CD4-positive, alpha-beta memory T cell (primary cell): Measurements from ENCODE around the gene ZNF747. TPM values are rescaled to one million over a fixed set of nuclear protein-coding genes. Genes with fewer than 3 reads are reported as not detected.
A peak's percentile ranks its signal among the peaks of the same experiment; 100 is the strongest.

Source experiments
- CTCF ChIA-PET: fragments of 350-600 bp; sonication (Branson Sonifier 250); formaldehyde crosslinking; loops from one replicate; lab custom pipeline; 2021; ENCODE audit warnings: inconsistent platforms; ENCODE audit not compliant: partially characterized antibody; lab: Charles Lee
- POLR2A ChIA-PET: fragments of 350-600 bp; sonication (Branson Sonifier 250); formaldehyde crosslinking; loops from one replicate; lab custom pipeline; 2021; ENCODE audit not compliant: partially characterized antibody; lab: Charles Lee
- DNase-seq, 5 donors: peaks; one replicate each; pipeline versions ENCODE4 v3.0.0 to v3.0.0-alpha.2; 2020 to 2022; ENCODE audit warnings: mixed read lengths in 1 of 5
- H3K27ac ChIP-seq: one replicate; pipeline ENCODE4 v1.7.0; 2013; ENCODE audit warnings: low read depth, low read length
- H3K27me3 ChIP-seq: 2 replicates; pipeline ENCODE4 v1.7.0; 2013; ENCODE audit warnings: mild to moderate bottlenecking, low read length, moderate library complexity; ENCODE audit not compliant: insufficient read depth
- H3K36me3 ChIP-seq: 2 replicates; pipeline ENCODE4 v1.7.0; 2013; ENCODE audit warnings: mild to moderate bottlenecking, low read length, moderate library complexity; ENCODE audit not compliant: insufficient read depth
- H3K4me1 ChIP-seq: 2 replicates; pipeline ENCODE4 v1.7.0; 2013; ENCODE audit warnings: mild to moderate bottlenecking, low read length, moderate library complexity; ENCODE audit not compliant: insufficient read depth
- H3K4me3 ChIP-seq, 2 donors: one replicate each; pipeline ENCODE4 v1.7.0; 2013; ENCODE audit warnings: low read length in 2 of 2, mild to moderate bottlenecking in 1 of 2
- H3K9me3 ChIP-seq, 2 donors: one replicate each; pipeline ENCODE4 v1.7.0; 2013; ENCODE audit warnings: low read length in 2 of 2, control low read depth in 1 of 2; ENCODE audit not compliant: control insufficient read depth in 1 of 2
- H3K27ac Mint-ChIP-seq, 7 donors: one replicate each; pipeline ENCODE4 v1.8.0; 2020 to 2021; ENCODE audit warnings: mixed read lengths in 7 of 7, mild to moderate bottlenecking in 6 of 7, inconsistent platforms in 3 of 7, moderate library complexity in 3 of 7
- H3K27me3 Mint-ChIP-seq, 2 donors: one replicate each; pipeline ENCODE4 v1.8.0; 2020 to 2021; ENCODE audit warnings: mixed read lengths in 2 of 2
- H3K36me3 Mint-ChIP-seq, 2 donors: one replicate each; pipeline ENCODE4 v1.8.0; 2020 to 2021; ENCODE audit warnings: mixed read lengths in 2 of 2, inconsistent platforms in 1 of 2, mild to moderate bottlenecking in 1 of 2
- H3K4me1 Mint-ChIP-seq, 4 donors: one replicate each; pipeline ENCODE4 v1.8.0; 2020 to 2021; ENCODE audit warnings: mixed read lengths in 4 of 4, mild to moderate bottlenecking in 1 of 4
- H3K4me3 Mint-ChIP-seq, 8 donors: one replicate each; pipeline ENCODE4 v1.8.0; 2020 to 2021; ENCODE audit warnings: mixed read lengths in 8 of 8, mild to moderate bottlenecking in 7 of 8, moderate library complexity in 6 of 8, inconsistent platforms in 3 of 8
- H3K9me3 Mint-ChIP-seq, 8 donors: one replicate each; pipeline ENCODE4 v1.8.0; 2020 to 2021; ENCODE audit warnings: mixed read lengths in 8 of 8, mild to moderate bottlenecking in 5 of 8, inconsistent platforms in 3 of 8, moderate library complexity in 1 of 8
- intact Hi-C: fragments of 100-400 bp; cut with micrococcal nuclease; formaldehyde crosslinking; loops from one replicate; pipeline ENCODE4 v1.15.1; 2023
- polyA plus RNA-seq, 2 donors: library from polyadenylated mRNA; unstranded; fragments of 300-500 nt; fragmentation: Illumina TruSeq; gene quantifications; one replicate each; pipeline ENCODE4 v1.2.3, GENCODE V29; 2021
- total RNA-seq, 2 experiments: library from RNA; stranded (reverse); gene quantifications; one replicate each; pipeline ENCODE4 v1.2.3, GENCODE V29; 2021

ZNF747 gene
- total and polyA plus RNA-seq, 4 experiments from 2014 or later, result 7.8 to 17.8 (median 12.2) TPM

GRCh38 chr16:30521476-30521872, 13.2 kb downstream of the ZNF747 start:
- H3K27me3 Mint-ChIP-seq, result no peaks in the 10 kb centered on the region
- CTCF ChIA-PET, result interaction anchor here (1.7 kb wide), 1 partner anchor 13 kb away, joined by 8 read pairs; the partner anchor contains the start of gene ZNF747
- Histone ChIP-seq H3K9me3 (no peaks in the 10 kb centered on the region), H3K4me1 (peaks cover 8% of the 10 kb centered on the region), H3K27me3 (no peaks in the 10 kb centered on the region), H3K36me3 (peaks cover 41% of the 10 kb centered on the region), H3K27ac (no peak overlapping the region), H3K4me3 (no peak overlapping the region)
- H3K4me1 Mint-ChIP-seq, result peaks cover 4 to 18% (median 8%) of the 10 kb centered on the region in 4 donors
- peaks cover 37 to 49% of the 10 kb centered on the region in 2 donors for H3K36me3 Mint-ChIP-seq
- intact Hi-C loops, result loop anchor here (10.0 kb wide), 1 partner anchor 47 kb away; the partner anchor contains the start of gene ITGAL
- no peak overlapping the region for H3K27ac Mint-ChIP-seq
- peaks cover 0 to 7% (median 0%) of the 10 kb centered on the region in 8 donors for H3K9me3 Mint-ChIP-seq
- no peak for DNase-seq
- no peak overlapping the region for H3K4me3 Mint-ChIP-seq
- POLR2A ChIA-PET, result interaction anchor here (0.9 to 4.9 kb wide), 10 partner anchors 8 to 92 kb away, joined by 3 to 41 read pairs (median 10); partner anchors contain the start of genes DCTPP1, ITGAL, ZNF688 and ZNF689

DNA sequence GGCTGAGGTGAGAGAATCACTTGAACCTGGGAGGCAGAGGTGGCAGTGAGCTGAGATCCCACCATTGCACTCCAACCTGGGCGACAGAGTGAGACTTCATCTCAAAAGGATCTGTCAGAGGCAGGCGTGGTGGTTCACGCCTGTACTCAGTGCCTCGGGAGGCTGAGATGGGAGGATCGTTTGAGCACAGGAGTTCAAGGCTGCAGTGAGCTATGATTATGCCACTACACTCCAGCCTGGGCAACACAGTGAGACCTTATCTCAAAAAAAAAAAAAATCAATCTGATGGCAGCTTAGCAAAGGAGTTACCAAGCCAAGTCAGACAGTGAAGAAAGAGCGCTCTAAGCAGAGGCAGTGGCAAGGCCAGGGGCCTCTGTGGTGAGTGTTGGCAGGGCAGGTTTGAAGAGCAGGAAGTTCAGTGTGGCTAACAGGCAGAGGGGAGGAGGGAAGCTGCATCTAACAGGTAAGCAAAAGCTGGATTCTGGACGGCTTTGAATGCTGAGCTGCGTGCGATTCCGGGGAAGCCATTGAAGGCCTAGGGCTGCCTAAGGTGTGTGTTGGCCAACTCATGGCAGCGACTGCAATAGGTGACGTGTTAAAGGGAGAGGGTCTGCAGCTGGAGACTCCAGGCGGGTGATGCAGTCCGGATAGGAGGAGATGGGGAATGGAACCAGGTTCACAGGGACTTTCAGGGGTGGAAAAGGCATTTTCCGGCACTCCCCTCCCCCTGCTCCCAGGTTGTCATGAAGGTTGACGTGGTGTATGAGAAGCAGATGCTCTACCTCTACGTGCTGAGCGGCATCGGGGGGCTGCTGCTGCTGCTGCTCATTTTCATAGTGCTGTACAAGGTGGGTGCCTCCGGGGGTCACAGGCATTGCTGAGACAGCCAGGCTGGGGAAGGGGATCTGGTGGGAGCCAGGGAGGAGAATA, 15.3 kb downstream of the ZNF747 start:
- no peak overlapping the region for H3K27ac ChIP-seq
- no peaks in the 10 kb centered on the region for H3K4me1 ChIP-seq
- intact Hi-C loops, result loop anchor here (10.0 kb wide), 1 partner anchor 45 kb away; the partner anchor contains the start of gene ITGAL
- no peak overlapping the region for H3K4me3 Mint-ChIP-seq
- peaks cover 50 to 64% of the 10 kb centered on the region in 2 donors for H3K36me3 Mint-ChIP-seq
- peak overlapping the region in 6 of 7 donors; percentile 2 to 63 (median 56) for H3K27ac Mint-ChIP-seq
- H3K4me1 Mint-ChIP-seq, result peaks cover 4 to 15% (median 7%) of the 10 kb centered on the region in 4 donors
- H3K27me3 Mint-ChIP-seq, result no peaks in the 10 kb centered on the region
- ChIA-PET POLR2A (interaction anchor here (0.8 to 3.1 kb wide), 11 partner anchors 9 to 90 kb away, joined by 3 to 16 read pairs (median 5); partner anchors contain the start of genes DCTPP1, ITGAL, ZNF747 and ZNF764), CTCF (interaction anchor here (0.6 to 2.5 kb wide), 4 partner anchors 16 to 75 kb away, joined by 3 to 9 read pairs (median 4); partner anchors contain the start of gene ZNF688)
- H3K9me3 ChIP-seq, result no peaks in the 10 kb centered on the region
- DNase-seq, result no peak
- H3K9me3 Mint-ChIP-seq, result peaks cover 0 to 8% (median 0%) of the 10 kb centered on the region in 8 donors
- H3K4me3 ChIP-seq, result no peak overlapping the region
- peaks cover 55% of the 10 kb centered on the region for H3K36me3 ChIP-seq
- H3K27me3 ChIP-seq, result no peaks in the 10 kb centered on the region

DNA sequence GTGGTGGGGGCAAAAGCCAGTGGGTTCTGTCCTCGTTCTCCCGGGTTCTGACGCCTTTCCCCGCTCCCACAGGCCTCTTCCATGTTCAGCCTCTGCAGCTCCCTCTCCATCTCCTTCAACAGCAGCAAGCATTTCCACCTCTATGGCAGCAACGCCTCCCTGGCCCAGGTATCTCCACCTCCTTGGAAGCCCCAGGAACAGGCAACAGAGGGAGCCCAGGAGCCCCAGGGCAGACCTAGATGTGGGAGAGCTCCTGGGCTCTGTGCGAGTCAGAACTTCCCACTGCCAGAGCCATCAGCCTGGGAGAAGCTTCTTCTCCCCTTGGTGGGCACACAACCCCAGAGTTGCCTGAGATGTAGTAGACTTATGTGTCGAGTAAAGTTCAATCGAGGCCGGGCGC, 16.1 kb downstream of the ZNF747 start:
- CTCF ChIA-PET, result interaction anchor here (1.0 to 2.5 kb wide), 2 partner anchors 17 to 69 kb away, joined by 4 to 9 read pairs; no protein-coding TSS in a partner anchor
- POLR2A ChIA-PET, result interaction anchor here (0.8 to 3.1 kb wide), 13 partner anchors 12 to 89 kb away, joined by 3 to 16 read pairs (median 5); partner anchors contain the start of genes DCTPP1, ITGAL, ZNF747 and ZNF764
- H3K27me3 Mint-ChIP-seq, result no peaks in the 10 kb centered on the region
- peaks cover 4 to 15% (median 7%) of the 10 kb centered on the region in 4 donors for H3K4me1 Mint-ChIP-seq
- intact Hi-C loops, result no loop called here
- H3K4me3 ChIP-seq, result no peak overlapping the region
- H3K36me3 Mint-ChIP-seq, result peaks cover 55 to 69% of the 10 kb centered on the region in 2 donors
- no peak overlapping the region for H3K4me3 Mint-ChIP-seq
- no peaks in the 10 kb centered on the region for H3K27me3 ChIP-seq
- no peaks in the 10 kb centered on the region for H3K9me3 ChIP-seq
- peak overlapping the region in 4 of 7 donors; percentile 29 to 81 (median 50) for H3K27ac Mint-ChIP-seq
- DNase-seq, result no peak
- H3K4me1 ChIP-seq, result no peaks in the 10 kb centered on the region
- H3K27ac ChIP-seq, result no peak overlapping the region
- peaks cover 60% of the 10 kb centered on the region for H3K36me3 ChIP-seq
- H3K9me3 Mint-ChIP-seq, result peaks cover 0 to 8% (median 0%) of the 10 kb centered on the region in 8 donors

- peaks cover 0 to 5% (median 0%) of the 10 kb centered on the region in 8 donors for H3K9me3 Mint-ChIP-seq
- Histone ChIP-seq H3K27me3 (no peaks in the 10 kb centered on the region), H3K27ac (no peak overlapping the region), H3K4me1 (no peaks in the 10 kb centered on the region), H3K9me3 (no peaks in the 10 kb centered on the region), H3K36me3 (peaks cover 86% of the 10 kb centered on the region), H3K4me3 (no peak overlapping the region)
- intact Hi-C loops, result no loop called here
- H3K27me3 Mint-ChIP-seq, result no peaks in the 10 kb centered on the region
- no peak for DNase-seq
- ChIA-PET CTCF (interaction anchor here (1.2 kb wide), 1 partner anchor 59 kb away, joined by 3 read pairs; no protein-coding TSS in a partner anchor), POLR2A (interaction anchor here (0.8 to 3.2 kb wide), 6 partner anchors 10 to 57 kb away, joined by 3 to 9 read pairs (median 4); no protein-coding TSS in a partner anchor)
- no peak overlapping the region for H3K4me3 Mint-ChIP-seq
- H3K27ac Mint-ChIP-seq, result peak overlapping the region in 5 of 7 donors; percentile 37 to 64 (median 60)
- peaks cover 74 to 85% of the 10 kb centered on the region in 2 donors for H3K36me3 Mint-ChIP-seq
- H3K4me1 Mint-ChIP-seq, result peaks cover 0 to 13% (median 6%) of the 10 kb centered on the region in 4 donors
Observed at GRCh38 chr16:30515275-30515674, 19.4 kb downstream of the ZNF747 start.

DNA sequence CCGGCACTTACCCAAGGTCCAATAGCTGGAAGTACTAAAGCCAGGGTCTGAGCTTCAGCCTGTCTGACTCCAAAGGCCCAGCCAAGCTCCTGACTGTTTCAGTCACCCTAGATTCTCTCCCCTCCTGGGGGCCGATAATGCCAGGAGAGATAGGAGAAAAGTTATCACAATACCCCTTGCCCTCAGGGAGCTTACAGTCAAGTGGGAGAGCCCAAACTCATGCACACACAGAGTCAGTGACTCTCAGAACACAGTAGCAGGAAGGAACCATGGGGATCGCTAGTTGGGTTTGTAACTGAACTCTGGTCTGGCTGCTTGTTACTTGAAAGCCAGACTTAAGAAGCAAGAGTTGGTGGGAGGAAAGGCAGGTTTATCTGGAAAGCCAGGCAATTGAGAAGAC, 23.1 kb downstream of the ZNF747 start:
- Histone ChIP-seq H3K27ac (no peak overlapping the region), H3K4me3 (no peak overlapping the region), H3K36me3 (peaks cover 75% of the 10 kb centered on the region), H3K9me3 (no peaks in the 10 kb centered on the region), H3K4me1 (no peaks in the 10 kb centered on the region), H3K27me3 (no peaks in the 10 kb centered on the region)
- no peak overlapping the region for H3K4me3 Mint-ChIP-seq
- H3K36me3 Mint-ChIP-seq, result peaks cover 59 to 72% of the 10 kb centered on the region in 2 donors
- POLR2A ChIA-PET, result interaction anchor here (1.1 to 2.8 kb wide), 9 partner anchors 10 to 74 kb away, joined by 3 to 15 read pairs (median 4); no protein-coding TSS in a partner anchor
- H3K9me3 Mint-ChIP-seq, result peaks cover 0 to 1% (median 0%) of the 10 kb centered on the region in 8 donors
- peaks cover 0 to 11% (median 7%) of the 10 kb centered on the region in 4 donors for H3K4me1 Mint-ChIP-seq
- no peak for DNase-seq
- H3K27ac Mint-ChIP-seq, result peak overlapping the region; percentile 36 to 80 (median 52)
- CTCF ChIA-PET, result interaction anchor here (0.7 to 2.2 kb wide), 4 partner anchors 10 to 87 kb away, joined by 3 to 9 read pairs (median 3); no protein-coding TSS in a partner anchor
- intact Hi-C loops, result no loop called here
- H3K27me3 Mint-ChIP-seq, result no peaks in the 10 kb centered on the region

- ChIA-PET POLR2A (interaction anchor here (0.6 to 2.8 kb wide), 16 partner anchors 10 to 295 kb away, joined by 3 to 15 read pairs (median 4); partner anchors contain the start of genes DCTPP1, ITGAL and ZNF689), CTCF (interaction anchor here (1.2 to 1.7 kb wide), 6 partner anchors 9 to 119 kb away, joined by 3 to 8 read pairs (median 4); partner anchors contain the start of gene ZNF747)
- Histone ChIP-seq H3K9me3 (no peaks in the 10 kb centered on the region), H3K27ac (peak overlapping the region; percentile 21), H3K4me1 (no peaks in the 10 kb centered on the region), H3K36me3 (peaks cover 71% of the 10 kb centered on the region), H3K27me3 (no peaks in the 10 kb centered on the region), H3K4me3 (no peak overlapping the region)
- intact Hi-C loops, result no loop called here
- Mint-ChIP-seq H3K4me3 (no peak overlapping the region), H3K27ac (peak overlapping the region in 5 of 7 donors; percentile 7 to 80 (median 69)), H3K9me3 (no peaks in the 10 kb centered on the region), H3K36me3 (peaks cover 55 to 65% of the 10 kb centered on the region in 2 donors), H3K4me1 (peaks cover 0 to 12% (median 5%) of the 10 kb centered on the region in 4 donors), H3K27me3 (no peaks in the 10 kb centered on the region)
- no peak for DNase-seq
Observed at GRCh38 chr16:30510376-30510938, 24.2 kb downstream of the ZNF747 start.
